H1 (cell line): Measurements from ENCODE around the gene FOXS1. TPM values are rescaled to one million over a fixed set of nuclear protein-coding genes. Genes with fewer than 3 reads are reported as not detected.

Source experiments
- CEBPB ChIP-seq: IDR thresholded peaks from 2 replicates; pipeline ENCODE4 v1.6.1; 2012; ENCODE audit warnings: low read depth, low read length
- CTCF ChIP-seq, 3 experiments: IDR thresholded peaks; 1 replicate in 2 of 3; 2 replicates in 1 of 3; pipeline versions ENCODE4 v1.5.1 to v1.6.1; 2011; ENCODE audit warnings: low read length in 3 of 3, mild to moderate bottlenecking in 3 of 3, inconsistent platforms in 2 of 3, low read depth in 1 of 3, moderate library complexity in 1 of 3; ENCODE audit not compliant: insufficient read depth in 1 of 3; ENCODE audit errors: control extremely low read depth in 1 of 3
- EP300 ChIP-seq, 2 experiments: IDR thresholded peaks; 1 replicate in 1 of 2; 2 replicates in 1 of 2; pipeline ENCODE4 v1.6.1; 2011 to 2012; ENCODE audit warnings: low read depth in 2 of 2, low read length in 2 of 2, mild to moderate bottlenecking in 2 of 2, borderline replicate concordance in 1 of 2, inconsistent platforms in 1 of 2, moderate library complexity in 1 of 2
- GABPA ChIP-seq: IDR thresholded peaks from 2 replicates; pipeline ENCODE4 v1.6.1; 2011; ENCODE audit warnings: mild to moderate bottlenecking, low read length, moderate library complexity, borderline replicate concordance; ENCODE audit not compliant: insufficient read depth
- HDAC2 ChIP-seq, 2 experiments: fragments of 300-600 bp in 1 of 2; sonication (generic) in 1 of 2; IDR thresholded peaks; 2 replicates each; pipeline ENCODE4 v1.6.1; 2011 to 2012; ENCODE audit warnings: low read depth in 2 of 2, low read length in 2 of 2, mild to moderate bottlenecking in 2 of 2, moderate library complexity in 2 of 2, borderline replicate concordance in 1 of 2, inconsistent platforms in 1 of 2
- MAFK ChIP-seq: IDR thresholded peaks from 2 replicates; pipeline ENCODE4 v1.6.1; 2012; ENCODE audit warnings: low read depth, mild to moderate bottlenecking, improper control_type of control experiment, low read length
- NANOG ChIP-seq: IDR thresholded peaks from 2 replicates; pipeline ENCODE4 v1.6.1; 2011; ENCODE audit warnings: low read length, low read depth, mild to moderate bottlenecking, inconsistent platforms; ENCODE audit not compliant: insufficient read depth, poor library complexity, severe bottlenecking
- RAD21 ChIP-seq, 2 experiments: IDR thresholded peaks in 1 of 2; conservative IDR thresholded peaks in 1 of 2; 2 replicates each; pipeline ENCODE4 v1.6.1; 2011; ENCODE audit warnings: low read depth in 2 of 2, low read length in 2 of 2, improper control_type of control experiment in 1 of 2, inconsistent platforms in 1 of 2, mild to moderate bottlenecking in 1 of 2, moderate library complexity in 1 of 2
- RFX5 ChIP-seq: IDR thresholded peaks from 2 replicates; pipeline ENCODE4 v1.6.1; 2011; ENCODE audit warnings: low read depth, low read length, improper control_type of control experiment, borderline replicate concordance
- SIN3A ChIP-seq, 2 experiments: IDR thresholded peaks in 1 of 2; conservative IDR thresholded peaks in 1 of 2; 2 replicates each; pipeline ENCODE4 v1.6.1; 2011 to 2012; ENCODE audit warnings: low read length in 2 of 2, improper control_type of control experiment in 1 of 2, low read depth in 1 of 2, mild to moderate bottlenecking in 1 of 2
- SP1 ChIP-seq: IDR thresholded peaks from 2 replicates; pipeline ENCODE4 v1.6.1; 2011; ENCODE audit warnings: low read depth, low read length
- SRF ChIP-seq: IDR thresholded peaks from 2 replicates; pipeline ENCODE4 v1.6.1; 2011; ENCODE audit warnings: mild to moderate bottlenecking, low read depth, low read length, moderate library complexity
- TBP ChIP-seq: IDR thresholded peaks from 2 replicates; pipeline ENCODE4 v1.6.1; 2011; ENCODE audit warnings: low read depth, low read length, improper control_type of control experiment
- USF2 ChIP-seq: IDR thresholded peaks from 2 replicates; pipeline ENCODE4 v1.6.1; 2011; ENCODE audit warnings: low read length, improper control_type of control experiment
- polyA plus RNA-seq, 7 experiments: library from polyadenylated mRNA; depleted of rRNA in 3 of 7; stranded (reverse) in 5 of 7; unstranded in 2 of 7; fragments of >200 nt in 5 of 7; fragments of 200-250 nt in 2 of 7; gene quantifications; 1 replicate in 5 of 7; 2 replicates in 1 of 7; 4 replicates in 1 of 7; pipeline versions ENCODE4 v1.2.1 to v1.2.3, GENCODE V29; 2011 to 2013; ENCODE audit warnings: missing spikeins in 2 of 7, mixed read lengths in 2 of 7
- total RNA-seq: library from RNA; stranded (reverse); fragmentation: NEBNext Ultra II Directional; extraction: Animal tissue kit (Norgen Biotek cat#: 25700); gene quantifications from 2 replicates; pipeline ENCODE4 v1.2.1, GENCODE V29; 2021

FOXS1 gene
- total and polyA plus RNA-seq, 2 of the 8 experiments (the other 6 are each of a cell fraction or from before 2014, with no cell fraction given): 0.45 TPM; not detected in 1

GRCh38 chr20:31822421-31823330 lies 22.7 kb downstream of the FOXS1 start (continued):
- TF ChIP-seq RFX5 (0 out of 2 replicates have a peak, but pooled peaks have one; percentile 26), USF2 (0 out of 2 replicates have a peak, but pooled peaks have one; percentile 33), SP1 (0 out of 2 replicates have a peak, but pooled peaks have one; percentile 16), MAFK (no peak; the same call in 1 of the 2 replicates), TBP (peak; percentile 65; the same call in 1 of the 2 replicates), SRF (no peak), CTCF (IDR thresholded peaks at IDR 0.05; ENCODE audit: control extremely low read depth in 1 of 3, insufficient read depth in 1 of 3, low read depth in 1 of 3, low read length in 3 of 3) (peak; percentile 97 to 100 (median 98)), RAD21 (IDR thresholded peaks at IDR 0.05 in 1 of 2, conservative IDR thresholded peaks at IDR 0.05 in 1 of 2; ENCODE audit: low read depth in 2 of 2, low read length in 2 of 2) (peak; percentile 100), EP300 (IDR thresholded peaks at IDR 0.05; ENCODE audit: borderline replicate concordance in 1 of 2, low read depth in 2 of 2, low read length in 2 of 2) (peak in 1 of 2 experiments; percentile 83; a peak in 1 of 3 replicates), CEBPB (0 out of 2 replicates have a peak, but pooled peaks have one; percentile 40), GABPA (peak; percentile 42; the same call in 1 of the 2 replicates), HDAC2 (IDR thresholded peaks at IDR 0.05; ENCODE audit: borderline replicate concordance in 1 of 2, low read depth in 2 of 2, low read length in 2 of 2) (no peak), SIN3A (conservative IDR thresholded peaks at IDR 0.05 in 1 of 2, IDR thresholded peaks at IDR 0.05 in 1 of 2; ENCODE audit: low read depth in 1 of 2, low read length in 2 of 2) (peak in 1 of 2 experiments; percentile 59; a peak in 1 of 4 replicates), NANOG (peak; percentile 17)
